H1 (cell line): ENCODE data around the gene ZKSCAN8. TPM values are rescaled to one million over a fixed set of nuclear protein-coding genes. Genes with fewer than 3 reads are reported as not detected.

Experiments
- CTCF ChIA-PET: fragments of 300-600 bp; sonication (Branson Sonifier 250); formaldehyde crosslinking; loops from one replicate; lab custom pipeline; 2021; ENCODE audit not compliant: partially characterized antibody; lab: Charles Lee
- POLR2A ChIA-PET: fragments of 300-600 bp; sonication (Branson Sonifier 250); formaldehyde crosslinking; loops from one replicate; lab custom pipeline; 2021; ENCODE audit warnings: inconsistent platforms; ENCODE audit not compliant: partially characterized antibody; lab: Charles Lee
- DNase-seq, 2 experiments: peaks; one replicate each; pipeline versions ENCODE4 v3.0.0 to v3.0.0-alpha.2; 2010 to 2022; ENCODE audit warnings: low spot score in 2 of 2, low read depth in 1 of 2, mixed read lengths in 1 of 2
- FAIRE-seq: peaks from 2 replicates; lab custom pipeline; 2011; peaks lifted over from hg19 to GRCh38; lab: Jason Lieb, UNC
- H2AFZ ChIP-seq: 2 replicates; pipeline ENCODE4 v1.8.1; 2012; ENCODE audit warnings: low read length, inconsistent platforms
- H2AK5ac ChIP-seq: 2 replicates; pipeline ENCODE4 v1.6.1; 2013; ENCODE audit warnings: low read depth, low read length
- H2BK120ac ChIP-seq: replicated peaks from 2 replicates; pipeline ENCODE3; 2013; ENCODE audit warnings: low read depth, low read length, inconsistent platforms
- H2BK12ac ChIP-seq: 2 replicates; pipeline ENCODE4 v1.6.1; 2013; ENCODE audit warnings: low read depth, low read length
- H2BK15ac ChIP-seq: 2 replicates; pipeline ENCODE4 v1.6.1; 2013; ENCODE audit warnings: low read length
- H2BK20ac ChIP-seq: 2 replicates; pipeline ENCODE4 v1.6.1; 2013; ENCODE audit warnings: low read length
- H2BK5ac ChIP-seq: 2 replicates; pipeline ENCODE4 v1.6.1; 2013; ENCODE audit warnings: low read depth, low read length
- H3K14ac ChIP-seq: 2 replicates; pipeline ENCODE4 v1.6.1; 2013; ENCODE audit warnings: inconsistent platforms; ENCODE audit not compliant: insufficient read length
- H3K18ac ChIP-seq: 2 replicates; pipeline ENCODE4 v1.6.1; 2013; ENCODE audit warnings: low read length; ENCODE audit errors: extremely low read depth
- H3K23ac ChIP-seq: 2 replicates; pipeline ENCODE4 v1.6.1; 2013; ENCODE audit warnings: inconsistent platforms; ENCODE audit not compliant: insufficient read length
- H3K23me2 ChIP-seq: 2 replicates; pipeline ENCODE4 v1.6.1; 2013; ENCODE audit warnings: low read depth, low read length
- H3K27ac ChIP-seq: 2 replicates; pipeline ENCODE4 v1.6.1; 2011; ENCODE audit warnings: low read depth, low read length, inconsistent platforms
- H3K27me3 ChIP-seq, 4 experiments: replicated peaks in 1 of 4; 1 replicate in 1 of 4; 2 replicates in 3 of 4; pipeline versions ENCODE4 v1.6.1 to v1.8.1; 2011 to 2013; ENCODE audit warnings: low read length in 3 of 4, mild to moderate bottlenecking in 3 of 4, inconsistent platforms in 2 of 4, mixed read lengths in 2 of 4, moderate library complexity in 1 of 4; ENCODE audit not compliant: control insufficient read depth in 3 of 4, insufficient read depth in 3 of 4; ENCODE audit errors: extremely low read depth in 1 of 4
- H3K36me3 ChIP-seq, 4 experiments: 2 replicates each; pipeline versions ENCODE4 v1.6.1 to v1.8.1; 2011 to 2013; ENCODE audit warnings: mild to moderate bottlenecking in 4 of 4, low read length in 3 of 4, moderate library complexity in 2 of 4, control low read depth in 1 of 4, inconsistent platforms in 1 of 4; ENCODE audit not compliant: insufficient read depth in 4 of 4, control insufficient read depth in 2 of 4
- H3K4ac ChIP-seq: replicated peaks from 2 replicates; pipeline ENCODE3; 2013; ENCODE audit warnings: low read length, low read depth, mixed read lengths, inconsistent platforms; ENCODE audit not compliant: insufficient read length
- H3K4me1 ChIP-seq, 4 experiments: replicated peaks in 1 of 4; 1 replicate in 1 of 4; 2 replicates in 3 of 4; pipeline versions ENCODE4 v1.6.1 to v1.8.1; 2011 to 2013; ENCODE audit warnings: low read length in 3 of 4, inconsistent platforms in 2 of 4, mixed read lengths in 1 of 4; ENCODE audit not compliant: insufficient read depth in 4 of 4, control insufficient read depth in 3 of 4
- H3K4me2 ChIP-seq, 2 experiments: 2 replicates each; pipeline versions ENCODE4 v1.6.1 to v1.8.1; 2011 to 2013; ENCODE audit warnings: low read depth in 2 of 2, low read length in 2 of 2, control low read depth in 1 of 2, inconsistent platforms in 1 of 2, mild to moderate bottlenecking in 1 of 2; ENCODE audit not compliant: insufficient read depth in 1 of 2
- H3K4me3 ChIP-seq, 4 experiments: fragments of 200-600, 300-600 bp in 1 of 4; sonication (generic), shearing (Covaris generic), sonication (Bioruptor Twin) in 1 of 4; 2 replicates each; pipeline versions ENCODE4 v1.5.1 to v1.8.1; 2011 to 2016; ENCODE audit warnings: low read length in 4 of 4, low read depth in 3 of 4, control low read depth in 2 of 4, inconsistent platforms in 2 of 4, mild to moderate bottlenecking in 2 of 4, mixed read lengths in 1 of 4, moderate library complexity in 1 of 4; ENCODE audit not compliant: insufficient read depth in 2 of 4; ENCODE audit errors: extremely low read depth in 1 of 4
- H3K56ac ChIP-seq: replicated peaks from 2 replicates; pipeline ENCODE3; 2013; ENCODE audit warnings: low read depth, mild to moderate bottlenecking, mixed read lengths, low read length, inconsistent platforms; ENCODE audit not compliant: insufficient read length
- H3K79me1 ChIP-seq: 2 replicates; pipeline ENCODE4 v1.6.1; 2013; ENCODE audit warnings: low read depth, low read length, control low read depth
- H3K79me2 ChIP-seq, 2 experiments: 2 replicates each; pipeline versions ENCODE4 v1.6.1 to v1.8.1; 2012 to 2013; ENCODE audit warnings: low read length in 2 of 2, mild to moderate bottlenecking in 2 of 2, inconsistent platforms in 1 of 2; ENCODE audit not compliant: insufficient read depth in 2 of 2, control insufficient read depth in 1 of 2
- H3K9ac ChIP-seq, 4 experiments: replicated peaks in 1 of 4; 1 replicate in 1 of 4; 2 replicates in 3 of 4; pipeline versions ENCODE4 v1.6.1 to v1.8.1; 2011 to 2013; ENCODE audit warnings: low read depth in 3 of 4, low read length in 3 of 4, control low read depth in 2 of 4, mild to moderate bottlenecking in 2 of 4, moderate library complexity in 2 of 4, inconsistent platforms in 1 of 4; ENCODE audit errors: extremely low read depth in 1 of 4
- H3K9me3 ChIP-seq, 2 experiments: 2 replicates each; pipeline versions ENCODE4 v1.6.1 to v1.8.1; 2012 to 2013; ENCODE audit warnings: mild to moderate bottlenecking in 2 of 2, moderate library complexity in 2 of 2, control low read depth in 1 of 2, inconsistent platforms in 1 of 2, low read depth in 1 of 2, low read length in 1 of 2, mixed read lengths in 1 of 2; ENCODE audit not compliant: insufficient read depth in 2 of 2
- H4K20me1 ChIP-seq, 2 experiments: replicated peaks in 1 of 2; 2 replicates each; pipeline versions ENCODE3 to v1.8.1; 2011 to 2013; ENCODE audit warnings: inconsistent platforms in 2 of 2, low read length in 2 of 2, mild to moderate bottlenecking in 1 of 2; ENCODE audit not compliant: insufficient read depth in 2 of 2, control insufficient read depth in 1 of 2
- H4K5ac ChIP-seq: 2 replicates; pipeline ENCODE4 v1.6.1; 2013; ENCODE audit warnings: low read length, low read depth, mixed read lengths, inconsistent platforms; ENCODE audit not compliant: insufficient read length
- H4K8ac ChIP-seq: 2 replicates; pipeline ENCODE4 v1.8.0; 2013; ENCODE audit warnings: mild to moderate bottlenecking, moderate library complexity, low read length, inconsistent platforms; ENCODE audit not compliant: insufficient read depth; ENCODE audit errors: extremely low read depth
- H4K91ac ChIP-seq: replicated peaks from 2 replicates; pipeline ENCODE3; 2013; ENCODE audit warnings: low read length, mixed read lengths, inconsistent platforms; ENCODE audit not compliant: insufficient read length
- BACH1 ChIP-seq: IDR thresholded peaks from 2 replicates; pipeline ENCODE4 v1.6.1; 2012; ENCODE audit warnings: low read length, improper control_type of control experiment
- FOSL1 ChIP-seq: IDR thresholded peaks from 2 replicates; pipeline ENCODE4 v1.6.1; 2011; ENCODE audit warnings: mild to moderate bottlenecking, low read depth, low read length, moderate library complexity; ENCODE audit not compliant: insufficient read depth
- JUND ChIP-seq: IDR thresholded peaks from 2 replicates; pipeline ENCODE4 v1.6.1; 2011; ENCODE audit warnings: mild to moderate bottlenecking, improper control_type of control experiment, low read length
- POLR2A ChIP-seq, 2 experiments: IDR thresholded peaks; 1 replicate in 1 of 2; 2 replicates in 1 of 2; pipeline ENCODE4 v1.6.1; 2011; ENCODE audit warnings: low read depth in 2 of 2, low read length in 2 of 2, mild to moderate bottlenecking in 2 of 2; ENCODE audit errors: control extremely low read depth in 1 of 2
- RNF2 ChIP-seq: fragments of 200-900, 300-1000 bp; sonication (generic); IDR thresholded peaks from 2 replicates; pipeline ENCODE4 v1.7.1; 2016; ENCODE audit warnings: borderline replicate concordance, low read depth, mild to moderate bottlenecking, antibody characterized with exemption, low read length; ENCODE audit not compliant: poor library complexity, severe bottlenecking; ENCODE audit errors: missing control alignments
- TAF7 ChIP-seq: optimal IDR thresholded peaks from 2 replicates; pipeline ENCODE3; 2011; ENCODE audit warnings: low read depth, mild to moderate bottlenecking, inconsistent platforms, low read length, moderate library complexity, borderline replicate concordance
- TBP ChIP-seq: IDR thresholded peaks from 2 replicates; pipeline ENCODE4 v1.6.1; 2011; ENCODE audit warnings: low read depth, low read length, improper control_type of control experiment
- TEAD4 ChIP-seq: IDR thresholded peaks from 2 replicates; pipeline ENCODE4 v1.6.1; 2012; ENCODE audit warnings: low read depth, low read length, inconsistent platforms, mixed read lengths
- WGBS, 2 experiments: shearing (Covaris generic) in 1 of 2; methylation state at CpG; one replicate each; pipeline versions ENCODE4 v1.1.6 to v1.1.7; 2013 to 2015; ENCODE audit warnings: low lambda C conversion rate in 2 of 2, mixed read lengths in 2 of 2, inconsistent platforms in 1 of 2, low coverage in 1 of 2, missing lambda C conversion rate in 1 of 2; ENCODE audit not compliant: insufficient replicate concordance in 2 of 2, insufficient coverage in 1 of 2, insufficient read length in 1 of 2; ENCODE audit errors: extremely low coverage in 1 of 2, missing lambda C conversion rate in 1 of 2; 5-methylcytosine and 5-hydroxymethylcytosine counted together
- polyA plus RNA-seq, 7 experiments: library from polyadenylated mRNA; depleted of rRNA in 3 of 7; stranded (reverse) in 5 of 7; unstranded in 2 of 7; fragments of >200 nt in 5 of 7; fragments of 200-250 nt in 2 of 7; gene quantifications; 1 replicate in 5 of 7; 2 replicates in 1 of 7; 4 replicates in 1 of 7; pipeline versions ENCODE4 v1.2.1 to v1.2.3, GENCODE V29; 2011 to 2013; ENCODE audit warnings: missing spikeins in 2 of 7, mixed read lengths in 2 of 7
- total RNA-seq: library from RNA; stranded (reverse); fragmentation: NEBNext Ultra II Directional; extraction: Animal tissue kit (Norgen Biotek cat#: 25700); gene quantifications from 2 replicates; pipeline ENCODE4 v1.2.1, GENCODE V29; 2021
- TF ChIP-seq, protein P1 (sequence below): IDR thresholded peaks from 2 replicates; pipeline ENCODE4 v1.6.1; 2012; ENCODE audit warnings: inconsistent platforms

ZKSCAN8 gene
- total and polyA plus RNA-seq, 2 of the 8 experiments (the other 6 are each of a cell fraction or from before 2014, with no cell fraction given) = 10.7 to 24.1 TPM

DNA sequence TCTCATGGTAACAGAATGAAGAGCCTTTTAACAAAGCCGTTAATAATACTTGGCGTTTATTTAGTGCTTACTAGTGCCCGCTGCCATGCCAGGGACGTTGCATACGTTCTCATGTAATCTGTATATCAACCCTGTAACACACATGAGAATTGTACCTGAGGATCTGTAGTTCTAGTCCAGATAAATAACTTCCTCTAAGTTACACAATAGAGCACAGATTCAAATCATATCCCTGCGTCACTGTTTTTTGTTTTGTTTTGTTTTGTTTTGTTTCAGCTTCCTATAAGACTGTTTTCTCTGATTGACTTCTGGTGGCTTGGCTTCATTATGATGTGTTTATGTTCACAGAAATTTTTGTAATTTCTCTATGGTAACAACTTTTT lies 16.7 kb upstream of the ZKSCAN8 start:
- H3K14ac ChIP-seq = no peak overlapping the region
- H3K79me1 ChIP-seq = no peaks in the 10 kb centered on the region
- H2BK20ac ChIP-seq = no peak overlapping the region
- no peak overlapping the region for H2BK5ac ChIP-seq
- H3K56ac ChIP-seq = no peak overlapping the region
- no peak overlapping the region for H3K18ac ChIP-seq
- no peak overlapping the region for H3K23ac ChIP-seq
- no peak overlapping the region for H2AK5ac ChIP-seq
- no peak for DNase-seq
- WGBS, 2 experiments = 26% methylated on average over 6 of the region's 6 CpGs; no CpG with 5 or more reads in 1 of the 2 experiments
- H3K4me3 ChIP-seq = peak overlapping the region; percentile 62 to 93 (median 82)
- H3K9ac ChIP-seq = peak overlapping the region in 3 of 4 experiments; percentile 76 to 79 (median 76); a peak in 5 of 7 replicates
- CTCF ChIA-PET = interaction anchor here (0.7 kb wide), 1 partner anchor 20 kb away, joined by 4 read pairs; no protein-coding TSS in a partner anchor
- no peaks in the 10 kb centered on the region for H4K20me1 ChIP-seq
- H2BK12ac ChIP-seq = no peak overlapping the region
- 0 out of 2 replicates have a peak overlapping the region, but pooled peaks have one; percentile 95 for H2AFZ ChIP-seq
- FAIRE-seq = no peak
- H3K27ac ChIP-seq = no peak overlapping the region
- peak overlapping the region; percentile 60 to 74 for H3K4me2 ChIP-seq
- H3K23me2 ChIP-seq = no peaks in the 10 kb centered on the region
- no peak overlapping the region for H2BK120ac ChIP-seq
- H2BK15ac ChIP-seq = no peak overlapping the region
- TF ChIP-seq, protein P1, sequence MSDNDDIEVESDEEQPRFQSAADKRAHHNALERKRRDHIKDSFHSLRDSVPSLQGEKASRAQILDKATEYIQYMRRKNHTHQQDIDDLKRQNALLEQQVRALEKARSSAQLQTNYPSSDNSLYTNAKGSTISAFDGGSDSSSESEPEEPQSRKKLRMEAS = no peak
- TF ChIP-seq RNF2 (no peak), POLR2A (IDR thresholded peaks at IDR 0.05; ENCODE audit: control extremely low read depth in 1 of 2, low read depth in 2 of 2, low read length in 2 of 2) (no peak), TBP (no peak), TAF7 (no peak), BACH1 (no peak), JUND (no peak), FOSL1 (no peak), TEAD4 (no peak)
- no peak overlapping the region for H4K91ac ChIP-seq
- no peaks in the 10 kb centered on the region for H3K9me3 ChIP-seq
- H3K27me3 ChIP-seq = no peaks in the 10 kb centered on the region
- H4K8ac ChIP-seq = no peak overlapping the region
- H3K4ac ChIP-seq = no peak overlapping the region
- no peaks in the 10 kb centered on the region for H3K4me1 ChIP-seq
- H4K5ac ChIP-seq = peak overlapping the region; percentile 27
- peaks cover 0 to 19% of the 10 kb centered on the region in 2 experiments; a peak in 2 of 4 replicates for H3K79me2 ChIP-seq
- POLR2A ChIA-PET = interaction anchor here (0.7 to 5.2 kb wide), 8 partner anchors 8 to 94 kb away, joined by 3 to 48 read pairs (median 5); partner anchors contain the start of gene ZKSCAN8
- peaks cover 0 to 31% (median 18%) of the 10 kb centered on the region in 4 experiments; a peak in 7 of 8 replicates for H3K36me3 ChIP-seq
